Erythroblast (primary cell): ENCODE data around the gene TENM4.

Experiments
- GATA1 ChIP-seq: IDR thresholded peaks from 2 replicates; pipeline ENCODE4 v1.6.1; 2011; ENCODE audit warnings: low read depth, mild to moderate bottlenecking, control low read depth, low read length, moderate library complexity
- POLR2A ChIP-seq: IDR thresholded peaks from 2 replicates; pipeline ENCODE4 v1.6.1; 2011; ENCODE audit warnings: mild to moderate bottlenecking, low read length

DNA sequence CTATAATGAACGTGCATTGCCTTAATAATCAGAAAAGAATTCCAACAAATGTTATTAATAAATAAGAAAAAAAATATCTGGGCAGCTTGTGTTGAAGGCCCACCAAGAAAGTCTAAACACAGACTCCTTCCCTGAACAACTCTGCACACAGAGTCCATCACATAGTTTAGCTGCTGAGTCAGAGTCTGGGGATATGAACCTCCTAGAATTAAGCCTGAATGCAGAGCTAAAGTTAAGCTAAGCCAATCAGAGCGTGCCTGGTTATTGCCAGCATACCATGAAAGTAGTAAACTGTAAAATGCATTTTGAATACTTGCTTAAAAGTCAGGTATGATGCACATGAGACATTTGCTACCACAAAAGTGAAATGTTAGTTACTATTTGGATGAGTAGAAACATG, 25.6 kb upstream of the TENM4 start:
- no peak for TF ChIP-seq POLR2A
- TF ChIP-seq GATA1: no peak
